BJ (cell line): ENCODE measurements around the gene TCF12. TPM values are rescaled to one million over a fixed set of nuclear protein-coding genes. Genes with fewer than 3 reads are reported as not detected.

Source experiments
- CTCF ChIA-PET: fragments of 350-600 bp; formaldehyde crosslinking; extraction: SDS; loops from one replicate; lab custom pipeline; 2021; ENCODE audit warnings: antibody characterized with exemption, inconsistent platforms; lab: Yijun Ruan, JAX
- POLR2A ChIA-PET: fragments of 300-600 bp; sonication (Branson Sonifier 250); formaldehyde crosslinking; extraction: SDS; loops from one replicate; lab custom pipeline; 2021; ENCODE audit warnings: antibody characterized with exemption; lab: Charles Lee
- DNase-seq: peaks from one replicate; pipeline ENCODE4 v3.0.0-alpha.2; 2011; ENCODE audit warnings: low read depth
- H3K27me3 ChIP-seq: 2 replicates; pipeline ENCODE4 v1.6.0; 2011; ENCODE audit warnings: low read length; ENCODE audit not compliant: control insufficient read depth, insufficient read depth
- H3K36me3 ChIP-seq: 2 replicates; pipeline ENCODE4 v1.5.1; 2011; ENCODE audit warnings: low read length; ENCODE audit not compliant: control insufficient read depth, insufficient read depth
- H3K4me3 ChIP-seq: 2 replicates; pipeline ENCODE4 v1.5.1; 2011; ENCODE audit warnings: low read depth, mild to moderate bottlenecking, control low read depth, low read length
- CTCF ChIP-seq: IDR thresholded peaks from 2 replicates; pipeline ENCODE4 v1.5.1; 2011; ENCODE audit warnings: low read depth, mild to moderate bottlenecking, control low read depth, inconsistent platforms, low read length, moderate library complexity; ENCODE audit not compliant: insufficient read depth
- polyA plus RNA-seq: library from polyadenylated mRNA; depleted of rRNA; stranded (reverse); fragments of >200 nt; gene quantifications from 2 replicates; pipeline ENCODE4 v1.2.3, GENCODE V29; 2011

TCF12 gene
- polyA plus RNA-seq, 1 experiment: 134 TPM

GRCh38 chr15:56959318-56959648, 40.8 kb downstream of the TCF12 start:
- DNase-seq: no peak
- H3K36me3 ChIP-seq: no peaks in the 10 kb centered on the region
- H3K27me3 ChIP-seq: no peaks in the 10 kb centered on the region
- no peak overlapping the region for H3K4me3 ChIP-seq
- TF ChIP-seq CTCF: no peak
- ChIA-PET POLR2A (no interaction called here), CTCF (interaction anchor here (0.8 kb wide), 1 partner anchor 23 kb away, joined by 3 read pairs; no protein-coding TSS in a partner anchor)

- no peaks in the 10 kb centered on the region for H3K27me3 ChIP-seq
- no peak for DNase-seq
- ChIA-PET CTCF (no interaction called here), POLR2A (interaction anchor here (0.6 kb wide), 1 partner anchor 234 kb away, joined by 6 read pairs; no protein-coding TSS in a partner anchor)
- H3K4me3 ChIP-seq: no peak overlapping the region
- no peaks in the 10 kb centered on the region for H3K36me3 ChIP-seq
- no peak for TF ChIP-seq CTCF
These were observed 41.7 kb downstream of the TCF12 start for GRCh38 chr15:56960116-56960515.

- TF ChIP-seq CTCF: no peak
- Histone ChIP-seq H3K36me3 (no peaks in the 10 kb centered on the region), H3K4me3 (no peak overlapping the region), H3K27me3 (no peaks in the 10 kb centered on the region)
- no peak for DNase-seq
- ChIA-PET CTCF (interaction anchor here (0.9 kb wide), 1 partner anchor 32 kb away, joined by 3 read pairs; no protein-coding TSS in a partner anchor), POLR2A (no interaction called here)
These were observed 44.7 kb downstream of the TCF12 start for GRCh38 chr15:56963126-56963525.

GRCh38 chr15:56963710-56964109, 45.3 kb downstream of the TCF12 start:
- Histone ChIP-seq H3K36me3 (no peaks in the 10 kb centered on the region), H3K4me3 (no peak overlapping the region), H3K27me3 (no peaks in the 10 kb centered on the region)
- ChIA-PET POLR2A (no interaction called here), CTCF (interaction anchor here (0.9 kb wide), 1 partner anchor 32 kb away, joined by 3 read pairs; no protein-coding TSS in a partner anchor)
- no peak for TF ChIP-seq CTCF
- no peak for DNase-seq

- ChIA-PET POLR2A (no interaction called here), CTCF (no interaction called here)
- no peaks in the 10 kb centered on the region for H3K27me3 ChIP-seq
- H3K4me3 ChIP-seq: no peak overlapping the region
- TF ChIP-seq CTCF: no peak
- no peaks in the 10 kb centered on the region for H3K36me3 ChIP-seq
- DNase-seq: no peak
These were observed 45.7 kb downstream of the TCF12 start for GRCh38 chr15:56964182-56964581.
